ENCODE measurements around the gene CWH43.
"Not testable (repeated sequence)": the region's sequence is repeated elsewhere in the genome, so short reads cannot be mapped to it uniquely, and the experiment has no call there.

Gene CWH43

DNA sequence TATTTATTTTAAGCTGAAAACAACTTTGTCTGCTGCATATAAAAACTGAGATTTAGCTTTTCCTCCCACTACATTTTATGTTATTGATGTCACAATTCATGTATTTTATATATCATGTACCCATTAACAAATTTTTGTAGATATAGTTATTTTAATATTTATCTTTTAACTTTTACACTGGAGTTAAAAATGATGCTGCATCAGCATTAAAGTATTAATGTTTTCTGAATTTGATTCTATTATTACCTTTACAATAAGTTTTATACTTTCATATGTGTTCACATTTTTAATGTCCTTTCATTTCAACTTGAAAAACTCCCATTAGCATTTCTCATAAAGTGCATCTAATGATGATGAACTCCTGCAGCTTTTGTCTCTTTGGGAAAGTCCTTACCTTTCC, 72.2 kb downstream of the CWH43 start:
- no peak overlapping the region for H3K27ac ChIP-seq
- no peak for TF ChIP-seq ZFX (IDR thresholded peaks at IDR 0.05)
- TF ChIP-seq, protein P1, sequence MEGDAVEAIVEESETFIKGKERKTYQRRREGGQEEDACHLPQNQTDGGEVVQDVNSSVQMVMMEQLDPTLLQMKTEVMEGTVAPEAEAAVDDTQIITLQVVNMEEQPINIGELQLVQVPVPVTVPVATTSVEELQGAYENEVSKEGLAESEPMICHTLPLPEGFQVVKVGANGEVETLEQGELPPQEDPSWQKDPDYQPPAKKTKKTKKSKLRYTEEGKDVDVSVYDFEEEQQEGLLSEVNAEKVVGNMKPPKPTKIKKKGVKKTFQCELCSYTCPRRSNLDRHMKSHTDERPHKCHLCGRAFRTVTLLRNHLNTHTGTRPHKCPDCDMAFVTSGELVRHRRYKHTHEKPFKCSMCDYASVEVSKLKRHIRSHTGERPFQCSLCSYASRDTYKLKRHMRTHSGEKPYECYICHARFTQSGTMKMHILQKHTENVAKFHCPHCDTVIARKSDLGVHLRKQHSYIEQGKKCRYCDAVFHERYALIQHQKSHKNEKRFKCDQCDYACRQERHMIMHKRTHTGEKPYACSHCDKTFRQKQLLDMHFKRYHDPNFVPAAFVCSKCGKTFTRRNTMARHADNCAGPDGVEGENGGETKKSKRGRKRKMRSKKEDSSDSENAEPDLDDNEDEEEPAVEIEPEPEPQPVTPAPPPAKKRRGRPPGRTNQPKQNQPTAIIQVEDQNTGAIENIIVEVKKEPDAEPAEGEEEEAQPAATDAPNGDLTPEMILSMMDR (conservative IDR thresholded peaks at IDR 0.05) = no peak

DNA sequence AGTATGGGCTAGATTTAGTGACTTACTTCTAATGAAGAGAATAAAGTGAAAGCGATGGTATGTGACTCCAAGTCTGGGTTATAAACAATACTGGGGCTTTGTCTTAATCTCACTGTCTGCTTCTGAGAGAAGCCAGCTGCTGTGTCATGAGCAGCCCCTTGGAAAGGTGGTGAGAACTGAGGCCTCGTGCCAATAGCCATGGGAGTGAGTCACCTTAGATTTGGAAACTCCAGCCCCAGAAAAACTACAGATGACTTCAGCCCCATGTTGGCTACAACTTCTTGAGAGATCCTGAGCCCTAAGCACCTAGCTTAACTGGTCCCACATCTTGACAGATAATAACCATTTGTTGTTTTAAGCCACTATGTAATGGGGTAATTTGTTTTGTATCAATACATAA, 77.6 kb downstream of the CWH43 start:
- no peak overlapping the region for H3K27ac ChIP-seq
- no peak for TF ChIP-seq ZFX (IDR thresholded peaks at IDR 0.05)
- TF ChIP-seq, protein P1 (conservative IDR thresholded peaks at IDR 0.05) = no peak

DNA sequence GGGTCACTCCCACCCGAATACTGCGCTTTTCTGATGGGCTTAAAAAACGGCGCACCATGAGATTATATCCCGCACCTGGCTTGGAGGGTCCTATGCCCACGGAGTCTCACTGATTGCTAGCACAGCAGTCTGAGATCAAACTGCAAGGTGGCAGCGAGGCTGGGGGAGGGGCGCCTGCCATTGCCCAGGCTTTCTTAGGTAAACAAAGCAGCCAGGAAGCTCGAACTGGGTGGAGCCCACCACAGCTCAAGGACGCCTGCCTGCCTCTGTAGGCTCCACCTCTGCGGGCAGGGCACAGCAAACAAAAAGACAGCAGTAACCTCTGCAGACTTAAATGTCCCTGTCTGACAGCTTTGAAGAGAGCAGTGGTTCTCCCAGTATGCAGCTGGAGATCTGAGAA, 86.1 kb downstream of the CWH43 start:
- not testable (repeated sequence) for H3K27ac ChIP-seq

DNA sequence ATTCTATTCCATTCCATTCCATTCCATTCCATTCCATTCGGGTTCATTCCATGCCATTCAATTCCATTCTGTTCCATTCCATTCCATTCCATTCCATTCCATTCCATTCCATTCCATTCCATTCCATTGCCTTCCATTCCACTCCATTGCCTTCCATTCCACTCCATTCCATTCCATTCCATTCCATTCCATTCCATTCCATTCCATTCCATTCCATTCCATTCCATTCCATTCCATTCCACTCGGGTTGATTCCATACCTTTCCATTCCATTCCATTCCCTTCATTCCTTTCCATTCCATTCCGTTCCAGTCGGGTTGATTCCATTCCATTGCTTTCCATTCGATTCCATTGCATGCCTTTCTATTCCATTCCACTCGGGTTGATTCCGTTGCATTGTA, 105.8 kb downstream of the CWH43 start:
- not testable (repeated sequence) for H3K27ac ChIP-seq

DNA sequence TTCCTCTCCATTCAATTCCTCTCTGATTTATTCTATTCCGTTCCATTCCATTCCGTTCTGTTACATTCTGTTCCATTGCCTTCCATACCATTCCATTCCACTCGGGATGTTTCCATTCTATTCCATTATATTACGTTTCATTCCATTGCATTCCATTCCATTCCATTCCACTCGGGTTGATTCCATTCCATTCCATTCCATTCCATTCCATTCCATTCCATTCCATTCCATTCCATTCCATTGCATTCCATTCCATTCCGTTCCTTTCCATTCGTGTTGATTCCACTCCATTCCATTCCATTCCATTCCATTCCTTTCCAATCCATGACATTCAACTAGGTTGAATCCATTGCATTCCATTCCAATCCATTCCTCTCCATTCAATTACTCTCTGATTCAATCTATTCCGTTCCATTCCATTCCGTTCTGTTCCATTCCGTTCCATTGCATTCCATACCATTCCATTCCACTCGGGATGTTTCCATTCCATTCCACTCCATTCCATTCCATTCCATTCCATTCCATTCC, 106.6 kb downstream of the CWH43 start:
- H3K27ac ChIP-seq = not testable (repeated sequence)

DNA sequence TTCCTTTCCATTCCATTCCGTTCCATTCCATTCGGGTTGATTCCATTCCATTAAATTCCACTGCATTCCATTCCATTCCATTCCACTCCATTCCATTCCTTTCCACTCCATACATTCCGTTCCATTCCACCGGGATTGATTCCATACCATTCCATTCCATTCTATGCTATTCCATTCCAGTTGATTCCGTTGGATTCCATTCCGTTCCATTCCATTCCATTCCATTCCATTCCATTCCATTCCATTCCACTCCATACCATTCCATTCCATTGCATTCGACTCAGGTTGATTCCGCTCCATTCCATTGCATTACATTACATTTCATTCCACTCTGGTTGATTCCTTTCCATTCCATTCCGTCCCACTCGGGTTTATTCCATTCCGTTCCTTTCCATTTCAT, 110.1 kb downstream of the CWH43 start:
- H3K27ac ChIP-seq = not testable (repeated sequence)

DNA sequence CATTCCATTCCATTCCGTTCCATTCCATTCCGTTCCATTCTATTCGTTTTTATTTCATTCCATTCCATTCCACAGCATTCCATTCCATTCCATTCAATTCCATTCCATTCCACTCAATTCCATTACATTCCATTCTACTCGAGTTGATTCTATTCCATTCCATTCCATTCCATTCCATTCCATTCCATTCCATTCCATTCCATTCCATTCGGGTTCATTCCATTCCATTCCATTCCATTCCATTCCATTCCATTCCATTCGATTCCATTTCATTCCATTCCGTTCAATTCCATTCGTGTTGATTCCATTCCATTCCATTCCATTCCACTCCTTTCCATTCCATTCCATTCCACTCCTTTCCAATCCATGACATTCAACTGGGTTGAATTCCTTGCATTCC, 110.6 kb downstream of the CWH43 start:
- H3K27ac ChIP-seq = not testable (repeated sequence)

DNA sequence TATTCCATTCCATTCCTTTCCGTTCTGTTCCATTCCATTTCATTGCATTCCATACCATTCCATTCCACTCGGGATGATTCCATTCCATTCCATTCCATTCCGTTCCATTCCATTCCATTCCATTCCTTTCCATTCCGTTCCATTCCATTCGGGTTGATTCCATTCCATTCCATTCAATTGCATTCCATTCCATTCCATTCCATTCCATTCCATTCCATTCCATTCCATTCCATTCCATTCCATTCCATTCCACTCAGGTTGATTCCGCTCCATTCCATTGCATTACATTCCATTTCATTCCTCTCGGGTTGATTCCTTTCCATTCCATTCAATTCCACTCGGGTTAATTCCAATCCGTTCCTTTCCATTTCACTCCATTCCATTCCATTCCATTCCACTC, 111.0 kb downstream of the CWH43 start:
- not testable (repeated sequence) for H3K27ac ChIP-seq

DNA sequence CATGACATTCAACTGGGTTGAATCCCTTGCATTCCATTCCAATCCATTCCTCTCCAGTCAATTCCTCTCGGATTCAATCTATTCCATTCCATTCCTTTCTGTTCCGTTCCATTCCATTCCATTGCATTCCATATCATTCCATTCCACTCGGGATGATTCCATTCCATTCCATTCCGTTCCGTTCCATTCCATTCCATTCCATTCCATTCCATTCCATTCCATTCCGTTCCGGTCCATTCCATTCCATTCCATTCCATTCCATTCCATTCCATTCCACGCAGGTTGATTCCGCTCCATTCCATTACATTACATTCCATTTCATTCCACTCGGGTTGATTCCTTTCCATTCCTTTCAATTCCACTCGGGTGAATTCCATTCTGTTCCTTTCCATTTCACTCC, 111.4 kb downstream of the CWH43 start:
- H3K27ac ChIP-seq = not testable (repeated sequence)

DNA sequence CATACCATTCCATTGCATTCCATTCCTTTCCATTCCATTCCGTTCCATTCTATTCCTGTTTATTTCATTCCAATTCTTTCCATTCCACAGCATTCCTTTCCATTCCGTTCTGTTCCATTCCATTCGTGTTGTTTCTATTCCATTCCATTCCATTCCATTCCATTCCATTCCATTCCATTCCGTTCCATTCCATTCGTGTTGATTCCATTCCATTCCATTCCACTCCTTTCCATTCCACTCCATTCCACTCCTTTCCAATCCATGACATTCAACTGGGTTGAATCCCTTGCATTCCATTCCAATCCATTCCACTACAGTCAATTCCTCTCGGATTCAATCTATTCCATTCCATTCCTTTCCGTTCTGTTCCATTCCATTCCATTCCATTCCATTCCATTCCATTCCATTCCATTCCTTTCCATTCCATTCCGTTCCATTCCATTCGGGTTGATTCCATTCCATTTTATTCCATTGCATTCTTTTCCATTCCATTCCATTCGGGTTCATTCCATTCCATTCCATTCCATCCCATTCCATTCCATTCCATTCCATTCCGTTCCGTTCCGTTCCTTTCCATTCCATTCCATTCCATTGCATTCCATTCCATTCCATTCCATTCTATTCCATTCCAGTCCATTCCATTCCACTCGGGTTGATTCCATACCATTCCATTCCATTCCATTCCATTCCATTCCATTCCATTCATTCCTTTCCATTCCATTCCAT, 112.1 kb downstream of the CWH43 start:
- H3K27ac ChIP-seq = not testable (repeated sequence)

DNA sequence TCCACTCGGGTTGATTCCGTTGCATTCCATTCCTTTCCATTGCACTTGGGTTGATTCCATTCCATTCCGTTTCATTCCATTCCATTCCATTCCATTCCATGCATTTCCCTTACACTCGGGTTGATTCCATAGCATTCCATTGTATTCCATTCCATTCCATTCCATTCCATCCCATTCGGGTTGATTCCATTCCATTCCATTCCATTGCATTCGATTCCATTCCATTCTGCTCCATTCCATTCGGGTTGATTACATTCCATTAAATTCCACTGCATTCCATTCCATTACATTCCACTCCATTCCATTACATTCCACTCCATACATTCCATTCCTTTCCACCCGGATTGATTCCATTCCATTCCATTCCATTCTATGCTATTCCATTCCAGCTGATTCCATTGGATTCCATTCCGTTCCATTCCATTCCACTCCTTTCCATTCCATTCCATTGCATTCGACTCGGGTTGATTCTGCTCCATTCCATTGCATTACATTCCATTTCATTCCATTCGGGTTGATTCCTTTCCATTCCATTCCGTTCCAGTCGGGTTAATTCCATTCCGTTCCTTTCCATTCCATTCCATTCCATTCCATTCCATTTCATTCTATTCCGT, 113.9 kb downstream of the CWH43 start:
- not testable (repeated sequence) for H3K27ac ChIP-seq

DNA sequence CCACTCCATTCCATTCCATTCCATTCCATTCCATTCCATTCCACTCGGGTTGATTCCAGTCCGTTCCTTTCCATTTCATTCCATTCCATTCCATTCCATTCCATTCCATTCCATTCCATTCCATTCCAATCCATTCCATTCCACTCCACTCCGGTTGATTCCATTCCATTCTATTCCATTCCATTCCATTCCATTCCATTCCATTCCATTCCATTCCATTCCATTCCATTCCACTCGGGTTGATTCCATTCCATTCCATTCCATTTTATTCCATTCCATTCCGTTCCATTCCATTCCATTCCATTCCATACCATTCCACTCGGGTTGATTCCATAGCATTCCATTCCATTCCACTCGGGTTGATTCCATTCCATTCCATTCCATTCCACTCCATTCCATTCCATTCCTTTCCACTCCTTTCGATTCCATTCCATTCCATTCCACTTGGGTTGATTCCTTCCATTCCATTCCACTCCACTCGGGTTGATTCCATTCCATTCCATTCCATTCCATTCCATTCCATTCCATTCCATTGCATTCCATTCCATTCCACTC, 116.3 kb downstream of the CWH43 start:
- H3K27ac ChIP-seq = not testable (repeated sequence)

DNA sequence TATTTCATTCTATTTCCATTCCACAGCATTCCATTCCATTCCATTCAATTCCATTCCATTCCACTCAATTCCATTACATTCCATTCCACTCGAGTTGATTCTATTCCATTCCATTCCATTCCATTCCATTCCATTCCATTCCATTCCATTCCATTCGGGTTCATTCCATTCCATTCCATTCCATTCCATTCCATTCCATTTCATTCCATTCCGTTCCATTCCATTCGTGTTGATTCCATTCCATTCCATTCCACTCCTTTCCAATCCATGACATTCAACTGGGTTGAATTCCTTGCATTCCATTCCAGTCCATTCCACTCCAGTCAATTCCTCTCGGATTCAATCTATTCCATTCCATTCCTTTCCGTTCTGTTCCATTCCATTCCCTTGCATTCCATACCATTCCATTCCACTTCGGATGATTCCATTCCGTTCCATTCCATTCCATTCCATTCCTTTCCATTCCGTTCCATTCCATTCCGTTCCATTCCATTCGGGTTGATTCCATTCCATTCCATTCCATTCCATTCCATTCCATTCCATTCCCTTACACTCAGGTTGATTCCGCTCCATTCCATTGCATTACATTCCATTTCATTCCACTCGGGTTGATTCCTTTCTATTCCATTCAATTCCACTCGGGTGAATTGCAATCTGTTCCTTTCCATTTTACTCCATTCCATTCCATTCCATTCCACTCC, 117.5 kb downstream of the CWH43 start:
- not testable (repeated sequence) for H3K27ac ChIP-seq

DNA sequence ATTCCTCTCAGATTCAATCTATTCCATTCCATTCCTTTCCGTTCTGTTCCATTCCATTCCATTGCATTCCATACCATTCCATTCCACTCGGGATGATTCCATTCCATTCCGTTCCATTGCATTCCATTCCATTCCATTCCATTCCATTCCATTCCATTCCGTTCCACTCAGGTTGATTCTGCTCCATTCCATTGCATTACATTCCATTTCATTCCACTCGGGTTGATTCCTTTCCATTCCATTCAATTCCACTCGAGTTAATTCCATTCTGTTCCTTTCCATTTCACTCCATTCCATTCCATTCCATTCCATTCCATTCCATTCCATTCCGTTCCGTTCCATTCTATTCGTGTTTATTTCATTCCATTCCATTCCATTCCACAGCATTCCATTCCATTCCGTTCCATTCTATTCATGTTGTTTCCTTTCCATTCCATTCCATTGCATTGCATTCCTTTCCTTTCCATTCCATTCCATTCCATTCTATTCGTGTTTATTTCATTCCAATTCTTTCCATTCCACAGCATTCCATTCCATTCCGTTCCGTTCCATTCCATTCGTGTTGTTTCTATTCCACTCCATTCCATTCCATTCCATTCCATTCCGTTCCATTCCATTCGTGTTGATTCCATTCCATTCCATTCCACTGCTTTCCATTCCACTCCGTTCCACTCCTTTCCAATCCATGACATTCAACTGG, 118.3 kb downstream of the CWH43 start:
- H3K27ac ChIP-seq = not testable (repeated sequence)

DNA sequence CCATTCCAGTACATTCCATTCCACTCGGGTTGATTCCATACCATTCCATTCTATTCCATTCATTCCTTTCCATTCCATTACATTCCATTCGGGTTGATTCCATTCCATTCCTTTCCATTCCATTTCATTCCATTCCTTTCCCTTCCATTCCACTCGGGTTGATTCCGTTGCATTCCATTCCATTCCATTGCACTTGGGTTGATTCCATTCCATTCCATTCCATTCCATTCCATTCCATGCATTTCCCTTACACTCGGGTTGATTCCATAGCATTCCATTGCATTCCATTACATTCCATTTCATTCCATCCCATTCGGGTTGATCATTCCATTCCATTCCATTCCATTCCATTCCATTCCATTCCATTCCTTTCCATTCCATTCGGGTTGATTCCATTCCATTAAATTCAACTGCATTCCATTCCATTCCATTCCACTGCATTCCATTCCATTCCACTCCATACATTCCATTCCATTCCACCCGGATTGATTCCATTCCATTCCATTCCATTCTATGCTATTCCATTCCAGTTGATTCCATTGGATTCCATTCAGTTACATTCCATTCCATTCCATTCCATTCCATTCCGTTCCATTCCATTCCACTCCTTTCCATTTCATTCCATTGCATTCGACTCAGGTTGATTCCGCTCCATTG, 119.3 kb downstream of the CWH43 start:
- H3K27ac ChIP-seq = not testable (repeated sequence)

DNA sequence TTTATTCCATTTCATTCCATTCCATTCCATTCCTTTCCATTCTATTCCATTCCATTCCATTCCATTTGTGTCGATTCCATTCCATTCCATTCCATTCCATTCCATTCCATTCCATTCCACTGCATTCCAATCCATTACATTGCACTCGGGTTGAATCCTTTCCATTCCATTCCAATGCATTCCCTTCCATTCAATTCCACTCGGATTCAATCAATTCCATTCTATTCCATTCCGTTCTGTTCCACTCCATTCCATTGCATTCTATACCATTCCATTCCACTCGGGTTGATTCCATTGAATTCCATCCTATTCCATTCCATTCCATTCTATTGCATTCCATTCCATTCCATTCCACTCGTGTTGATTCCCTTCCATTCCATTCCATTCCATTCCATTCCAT, 121.2 kb downstream of the CWH43 start:
- H3K27ac ChIP-seq = not testable (repeated sequence)

DNA sequence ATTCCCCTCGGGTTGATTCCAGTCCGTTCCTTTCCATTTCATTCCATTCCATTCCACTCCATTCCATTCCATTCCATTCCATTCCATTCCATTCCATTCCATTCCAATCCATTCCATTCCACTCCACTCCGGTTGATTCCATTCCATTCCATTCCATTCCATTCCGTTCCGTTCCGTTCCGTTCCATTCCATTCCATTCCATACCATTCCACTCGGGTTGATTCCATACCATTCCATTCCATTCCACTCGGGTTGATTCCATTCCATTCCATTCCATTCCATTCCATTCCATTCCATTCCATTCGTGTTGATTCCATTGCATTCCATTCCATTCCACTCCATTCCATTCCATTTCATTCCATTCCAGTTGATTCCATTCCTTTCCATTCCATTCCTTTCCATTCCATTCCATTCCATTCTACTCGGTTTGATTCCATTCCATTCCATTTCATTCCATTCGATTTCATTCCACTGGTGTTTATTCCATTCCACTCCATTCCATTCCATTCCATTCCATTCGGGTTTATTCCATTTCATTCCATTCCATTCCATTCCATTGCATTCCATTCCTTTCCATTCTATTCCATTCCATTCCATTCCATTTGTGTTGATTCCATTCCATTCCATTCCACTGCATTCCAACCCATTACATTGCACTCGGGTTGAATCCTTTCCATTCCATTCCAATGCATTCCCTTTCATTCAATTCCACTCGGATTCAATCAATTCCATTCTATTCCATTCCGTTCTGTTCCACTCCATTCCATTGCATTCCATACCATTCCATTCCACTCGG, 122.3 kb downstream of the CWH43 start:
- H3K27ac ChIP-seq = not testable (repeated sequence)

Data from C4-2B (cell line).